ENCODE results near the gene CA7. TPM values are rescaled to one million over a fixed set of nuclear protein-coding genes. Genes with fewer than 3 reads are reported as not detected.

CA7 gene
- total RNA-seq, 2 donors from 2014 or later, result not detected

DNA sequence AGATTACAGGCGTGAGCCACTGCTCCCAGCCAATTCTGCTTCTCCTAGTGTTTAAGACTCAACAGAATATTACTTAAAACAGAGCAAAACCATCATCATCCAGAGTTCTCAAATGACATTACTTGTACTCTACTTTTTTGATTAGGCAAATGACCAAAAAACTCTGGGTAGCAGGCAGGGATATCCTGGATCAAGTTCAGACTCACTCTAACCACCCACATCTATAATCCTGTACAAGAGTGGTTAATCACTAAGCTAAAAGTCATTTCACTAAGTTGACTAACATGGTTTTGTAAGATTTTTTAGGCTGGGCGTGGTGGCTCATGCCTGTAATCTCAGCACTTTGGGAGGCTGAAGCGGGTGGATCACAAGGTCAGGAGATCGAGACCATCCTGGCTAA lies 20.2 kb upstream of the CA7 start:
- WGBS, 2 experiments (ENCODE audit: insufficient coverage in 1 of 2, insufficient read length in 1 of 2), result 80 to 98% methylated on average over 2 to 4 of the region's 4 CpGs

DNA sequence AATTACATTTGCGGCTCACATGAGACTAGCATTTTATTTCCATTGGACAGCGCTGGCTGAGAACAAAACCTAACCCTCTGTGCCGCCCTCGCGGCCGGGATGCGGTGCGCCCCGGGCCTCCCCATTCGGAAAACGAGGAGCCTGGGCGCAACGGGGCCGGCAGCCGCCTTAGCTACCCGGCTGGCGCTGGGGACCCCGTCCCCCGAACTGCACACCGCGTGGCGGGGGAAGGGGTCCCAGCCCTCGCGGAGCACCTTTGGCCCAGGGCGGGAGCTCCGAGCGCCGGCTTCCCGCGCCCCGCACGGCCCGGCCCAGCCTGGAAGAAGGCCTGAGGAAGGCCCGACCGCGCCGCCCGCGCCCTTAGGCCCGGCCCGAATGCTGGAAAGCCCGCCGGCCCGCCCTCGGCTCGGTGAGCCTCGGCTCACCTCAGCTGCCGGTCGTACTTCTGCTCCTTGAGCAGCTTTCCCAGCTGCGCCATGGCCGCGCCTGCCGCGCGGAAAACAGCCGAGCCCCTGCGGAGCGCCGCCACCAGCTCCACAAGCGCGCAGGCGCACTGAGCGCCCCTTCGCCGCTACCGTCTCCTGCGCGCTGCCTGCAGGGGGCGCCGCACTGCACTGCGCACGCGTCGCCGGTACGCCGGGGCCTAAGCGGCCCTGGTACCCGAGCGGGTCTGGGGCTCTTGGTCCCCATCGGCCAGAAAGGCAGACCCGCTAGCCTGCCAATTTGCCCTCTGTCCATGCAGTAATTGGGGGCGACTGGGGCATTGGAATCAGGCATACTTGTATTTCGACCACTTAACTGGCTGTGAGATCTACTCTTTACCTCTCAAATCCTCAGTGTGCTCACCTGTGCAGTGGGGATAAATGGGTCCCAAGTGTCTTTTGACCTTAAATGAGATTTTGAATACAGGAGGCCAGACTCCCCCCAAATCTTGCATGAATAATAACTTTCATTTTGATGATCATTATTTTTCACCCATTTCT lies 13.5 kb upstream of the CA7 start, which contains the start of gene NAE1:
Gene NAE1, minus strand, starts transcription at position 555 of the 983 bp plus-strand sequence. Its CDS starts 77 bp downstream, at position 478.
- no peaks in the 10 kb centered on the region for H3K9me3 Mint-ChIP-seq
- peak within 1 kb of the TSS; percentile 84 for H3K4me3 ChIP-seq (ENCODE audit: low read length)
- TF ChIP-seq, protein P1, sequence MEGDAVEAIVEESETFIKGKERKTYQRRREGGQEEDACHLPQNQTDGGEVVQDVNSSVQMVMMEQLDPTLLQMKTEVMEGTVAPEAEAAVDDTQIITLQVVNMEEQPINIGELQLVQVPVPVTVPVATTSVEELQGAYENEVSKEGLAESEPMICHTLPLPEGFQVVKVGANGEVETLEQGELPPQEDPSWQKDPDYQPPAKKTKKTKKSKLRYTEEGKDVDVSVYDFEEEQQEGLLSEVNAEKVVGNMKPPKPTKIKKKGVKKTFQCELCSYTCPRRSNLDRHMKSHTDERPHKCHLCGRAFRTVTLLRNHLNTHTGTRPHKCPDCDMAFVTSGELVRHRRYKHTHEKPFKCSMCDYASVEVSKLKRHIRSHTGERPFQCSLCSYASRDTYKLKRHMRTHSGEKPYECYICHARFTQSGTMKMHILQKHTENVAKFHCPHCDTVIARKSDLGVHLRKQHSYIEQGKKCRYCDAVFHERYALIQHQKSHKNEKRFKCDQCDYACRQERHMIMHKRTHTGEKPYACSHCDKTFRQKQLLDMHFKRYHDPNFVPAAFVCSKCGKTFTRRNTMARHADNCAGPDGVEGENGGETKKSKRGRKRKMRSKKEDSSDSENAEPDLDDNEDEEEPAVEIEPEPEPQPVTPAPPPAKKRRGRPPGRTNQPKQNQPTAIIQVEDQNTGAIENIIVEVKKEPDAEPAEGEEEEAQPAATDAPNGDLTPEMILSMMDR (conservative IDR thresholded peaks at IDR 0.05), result peak; percentile 99
- H3K36me3 Mint-ChIP-seq (ENCODE audit: low read depth), result peaks cover 19% of the 10 kb centered on the region
- peak; percentile 95 for DNase-seq
- peak within 1 kb of the TSS; percentile 79 for H3K9ac ChIP-seq (ENCODE audit: extremely low read depth, low read length, poor library complexity, severe bottlenecking)
- peaks cover 10% of the 10 kb centered on the region for H3K4me1 Mint-ChIP-seq
- WGBS, 2 experiments (ENCODE audit: insufficient coverage in 1 of 2, insufficient read length in 1 of 2), result 0% methylated on average over 36 to 84 of the region's 84 CpGs
- no peaks in the 10 kb centered on the region for H3K9me3 ChIP-seq (ENCODE audit: control insufficient read depth, low read length)
- peaks cover 25% of the 10 kb centered on the region for H3K27me3 Mint-ChIP-seq (ENCODE audit: insufficient read depth)
- H3K4me1 ChIP-seq (ENCODE audit: control insufficient read depth, insufficient read depth, low read length), result no peaks in the 10 kb centered on the region
- peaks cover 6% of the 10 kb centered on the region for H3K27me3 ChIP-seq (ENCODE audit: control insufficient read depth, insufficient read depth, low read length, poor library complexity, severe bottlenecking)
- H3K36me3 ChIP-seq (ENCODE audit: control insufficient read depth, insufficient read depth, low read length), result peaks cover 30% of the 10 kb centered on the region
- H3K4me3 Mint-ChIP-seq, result peak within 1 kb of the TSS; percentile 62
- H3K27ac Mint-ChIP-seq, result no peak within 1 kb of the TSS
- H3K27ac ChIP-seq (ENCODE audit: low read depth, low read length), result peak within 1 kb of the TSS; percentile 93

More for the DNA sequence above, 20.2 kb upstream of the CA7 start:
- H3K9me3 ChIP-seq (ENCODE audit: control insufficient read depth, low read length), result no peaks in the 10 kb centered on the region
- Mint-ChIP-seq H3K27me3 (ENCODE audit: insufficient read depth) (no peaks in the 10 kb centered on the region), H3K4me3 (no peak overlapping the region), H3K4me1 (peaks cover 2% of the 10 kb centered on the region), H3K27ac (no peak overlapping the region), H3K36me3 (ENCODE audit: low read depth) (peaks cover 69% of the 10 kb centered on the region), H3K9me3 (no peaks in the 10 kb centered on the region)
- no peak overlapping the region for H3K27ac ChIP-seq (ENCODE audit: low read depth, low read length)
- H3K36me3 ChIP-seq (ENCODE audit: control insufficient read depth, insufficient read depth, low read length), result peaks cover 83% of the 10 kb centered on the region
- H3K9ac ChIP-seq (ENCODE audit: extremely low read depth, low read length, poor library complexity, severe bottlenecking), result no peak overlapping the region
- TF ChIP-seq, protein P1 (conservative IDR thresholded peaks at IDR 0.05), result no peak
- H3K4me1 ChIP-seq (ENCODE audit: control insufficient read depth, insufficient read depth, low read length), result no peaks in the 10 kb centered on the region
- H3K4me3 ChIP-seq (ENCODE audit: low read length), result no peak overlapping the region
- no peaks in the 10 kb centered on the region for H3K27me3 ChIP-seq (ENCODE audit: control insufficient read depth, insufficient read depth, low read length, poor library complexity, severe bottlenecking)
- DNase-seq, result no peak

DNA sequence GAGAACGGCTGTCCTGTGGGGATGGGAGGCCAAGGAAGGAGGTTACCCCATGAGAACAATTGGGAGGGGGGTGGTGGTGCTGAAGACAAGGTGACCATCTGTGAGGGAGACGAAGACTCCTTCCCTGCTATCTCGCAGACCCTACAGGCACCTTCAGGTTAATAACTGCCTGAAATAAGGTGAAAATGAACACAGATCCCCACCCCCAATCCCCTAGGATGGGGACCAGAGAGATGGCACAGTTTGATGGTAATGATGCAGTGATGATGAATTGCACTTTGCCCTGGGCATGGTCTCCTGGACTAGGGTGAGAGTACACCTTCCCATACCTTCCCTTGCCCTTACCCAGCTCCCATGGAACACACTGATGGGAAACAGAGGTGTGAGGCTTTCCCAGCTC lies 12.0 kb upstream of the CA7 start:
- Histone ChIP-seq H3K4me3 (ENCODE audit: low read length) (no peak overlapping the region), H3K4me1 (ENCODE audit: control insufficient read depth, insufficient read depth, low read length) (no peaks in the 10 kb centered on the region), H3K27ac (ENCODE audit: low read depth, low read length) (no peak overlapping the region), H3K27me3 (ENCODE audit: control insufficient read depth, insufficient read depth, low read length, poor library complexity, severe bottlenecking) (peaks cover 12% of the 10 kb centered on the region), H3K9me3 (ENCODE audit: control insufficient read depth, low read length) (no peaks in the 10 kb centered on the region), H3K9ac (ENCODE audit: extremely low read depth, low read length, poor library complexity, severe bottlenecking) (no peak overlapping the region), H3K36me3 (ENCODE audit: control insufficient read depth, insufficient read depth, low read length) (peaks cover 17% of the 10 kb centered on the region)
- Mint-ChIP-seq H3K27ac (no peak overlapping the region), H3K4me1 (peaks cover 10% of the 10 kb centered on the region), H3K9me3 (no peaks in the 10 kb centered on the region), H3K4me3 (no peak overlapping the region), H3K27me3 (ENCODE audit: insufficient read depth) (peaks cover 28% of the 10 kb centered on the region), H3K36me3 (ENCODE audit: low read depth) (peaks cover 11% of the 10 kb centered on the region)
- no peak for DNase-seq
- TF ChIP-seq, protein P1 (conservative IDR thresholded peaks at IDR 0.05), result no peak
- 95 to 100% methylated on average over 1 to 2 of the region's 3 CpGs for WGBS, 2 experiments (ENCODE audit: insufficient coverage in 1 of 2, insufficient read length in 1 of 2)

Data from endodermal cell (in vitro differentiated cells).